AG04450 (cell line): ENCODE results near the gene RNF181. TPM values are rescaled to one million over a fixed set of nuclear protein-coding genes. Genes with fewer than 3 reads are reported as not detected.

Experiments
- CTCF ChIA-PET: fragments of 300-600, 350-600 bp; formaldehyde crosslinking; extraction: SDS; loops from one replicate; lab custom pipeline; 2022; ENCODE audit warnings: antibody characterized with exemption, inconsistent platforms; lab: Charles Lee
- POLR2A ChIA-PET: fragments of 350-600 bp; formaldehyde crosslinking; extraction: SDS; loops from one replicate; lab custom pipeline; 2021; ENCODE audit warnings: antibody characterized with exemption, inconsistent platforms; lab: Yijun Ruan, JAX
- DNase-seq: peaks from one replicate; pipeline ENCODE4 v3.0.0-alpha.2; 2011; ENCODE audit warnings: low read depth, low spot score
- H3K27ac ChIP-seq: one replicate; pipeline ENCODE4 v1.5.1; 2012; ENCODE audit warnings: low read depth, low read length, control low read depth
- H3K27me3 ChIP-seq: one replicate; pipeline ENCODE4 v1.6.0; 2012; ENCODE audit warnings: low read length; ENCODE audit not compliant: control insufficient read depth, insufficient read depth
- H3K4me3 ChIP-seq: 2 replicates; pipeline ENCODE4 v1.5.1; 2011; ENCODE audit warnings: mild to moderate bottlenecking, low read depth, low read length, control low read depth
- H3K9me3 ChIP-seq: 2 replicates; pipeline ENCODE4 v1.5.1; 2012; ENCODE audit warnings: low read length; ENCODE audit not compliant: control insufficient read depth, insufficient read depth
- CTCF ChIP-seq: IDR thresholded peaks from 2 replicates; pipeline ENCODE4 v1.5.1; 2011; ENCODE audit warnings: low read depth, low read length, control low read depth, inconsistent platforms
- polyA plus RNA-seq: library from polyadenylated mRNA; depleted of rRNA; stranded (reverse); fragments of >200 nt; gene quantifications from 2 replicates; pipeline ENCODE4 v1.2.3, GENCODE V29; 2011

Gene RNF181
- polyA plus RNA-seq, 1 experiment = 260 TPM

DNA sequence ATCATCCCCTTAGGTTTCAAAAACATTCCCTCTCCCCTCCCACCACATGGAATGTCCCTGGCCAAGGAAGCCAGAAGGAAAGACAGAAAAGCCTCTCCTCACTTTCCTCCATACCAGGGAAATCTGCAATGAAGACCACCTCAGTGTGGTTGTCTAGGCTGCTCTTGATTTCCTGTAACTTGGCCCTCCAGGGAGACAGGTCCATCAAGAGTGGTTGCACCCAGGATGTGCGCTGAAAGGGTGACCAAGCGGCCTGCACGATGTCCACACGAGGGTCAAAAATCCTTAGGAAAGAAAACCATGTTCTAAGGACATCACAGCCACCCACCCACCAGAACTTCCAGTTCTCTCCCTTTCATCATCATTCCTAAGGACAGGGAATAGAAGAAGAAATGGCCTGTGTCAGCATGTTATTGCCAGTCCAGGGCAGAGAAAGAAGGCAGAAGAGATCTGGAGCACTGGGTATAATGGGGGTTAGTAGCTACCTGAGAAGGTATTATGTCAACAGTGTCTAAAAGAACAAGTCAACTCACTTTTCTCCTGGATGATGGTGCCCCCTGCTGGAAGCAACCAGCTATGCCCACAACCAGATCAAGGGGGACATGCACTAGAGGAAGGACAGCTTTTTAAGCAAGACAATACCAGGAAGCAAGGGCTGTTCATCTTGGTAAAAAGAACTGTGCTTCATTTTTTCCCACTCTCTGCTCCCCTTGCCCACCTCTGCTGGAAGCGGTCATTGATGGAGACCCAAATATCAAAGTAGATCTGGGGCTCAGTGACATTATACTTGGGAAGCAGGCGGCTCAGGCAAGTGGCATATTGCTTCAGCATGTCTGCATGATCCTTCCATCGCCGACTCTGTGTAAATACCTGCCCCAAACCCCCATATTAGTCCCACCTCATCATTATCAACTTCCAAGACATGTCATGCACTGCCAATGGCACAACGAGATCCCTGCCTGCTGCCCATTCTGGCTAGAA is 43.6 kb upstream of the RNF181 start:
- no peak overlapping the region for H3K27ac ChIP-seq
- DNase-seq = no peak
- peak; percentile 93 for TF ChIP-seq CTCF
- H3K27me3 ChIP-seq = no peaks in the 10 kb centered on the region
- ChIA-PET CTCF (interaction anchor here (0.5 to 6.6 kb wide), 30 partner anchors 8 to 251 kb away, joined by 3 to 124 read pairs (median 4); partner anchors contain the start of genes ELMOD3, GGCX, MAT2A and RETSAT), POLR2A (interaction anchor here (0.5 to 6.3 kb wide), 11 partner anchors 9 to 525 kb away, joined by 3 to 172 read pairs (median 5); partner anchors contain the start of genes ELMOD3, GGCX, MAT2A and RETSAT)
- H3K4me3 ChIP-seq = no peak overlapping the region
- no peaks in the 10 kb centered on the region for H3K9me3 ChIP-seq

GRCh38 chr2:85553184-85553583 is 42.4 kb upstream of the RNF181 start:
- no peaks in the 10 kb centered on the region for H3K9me3 ChIP-seq
- ChIA-PET POLR2A (interaction anchor here (0.7 kb wide), 1 partner anchor 115 kb away, joined by 3 read pairs; no protein-coding TSS in a partner anchor), CTCF (interaction anchor here (1.1 to 6.6 kb wide), 4 partner anchors 13 to 132 kb away, joined by 3 to 124 read pairs (median 28); partner anchors contain the start of genes MAT2A and SH2D6)
- DNase-seq = no peak
- no peaks in the 10 kb centered on the region for H3K27me3 ChIP-seq
- no peak for TF ChIP-seq CTCF
- H3K4me3 ChIP-seq = no peak overlapping the region
- no peak overlapping the region for H3K27ac ChIP-seq

DNA sequence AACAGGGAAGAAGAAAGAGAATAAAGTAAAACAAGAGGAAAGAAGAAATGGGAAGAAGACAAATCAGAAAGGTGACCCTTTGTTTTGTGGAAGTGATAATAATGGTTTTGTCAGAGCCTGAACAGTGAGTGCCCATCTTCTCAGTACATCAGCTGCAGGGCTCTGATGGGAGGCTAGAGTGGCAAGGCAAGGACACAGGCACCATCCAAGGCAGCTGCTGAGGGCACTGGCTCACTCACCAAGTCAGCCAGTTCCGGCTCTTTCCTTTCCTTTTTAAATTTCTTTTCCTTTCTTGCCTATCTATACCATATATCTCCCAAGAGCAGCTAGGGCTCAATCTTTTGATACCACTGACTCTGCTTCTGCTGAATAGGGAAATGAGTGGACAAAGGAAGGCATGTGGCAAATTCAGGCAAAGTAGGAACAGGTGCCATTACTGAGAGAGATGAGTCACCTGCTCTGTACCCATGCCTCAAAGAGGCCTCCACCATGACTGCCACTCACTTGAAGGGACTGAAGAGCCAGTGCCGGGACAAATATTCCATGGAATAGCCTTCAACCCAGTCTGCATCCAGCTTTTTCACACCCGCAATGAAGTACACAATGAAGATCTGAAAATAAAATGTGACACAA is 40.4 kb upstream of the RNF181 start:
- CTCF ChIA-PET = interaction anchor here (1.4 kb wide), 1 partner anchor 202 kb away, joined by 3 read pairs; no protein-coding TSS in a partner anchor
- POLR2A ChIA-PET = no interaction called here
- no peaks in the 10 kb centered on the region for H3K9me3 ChIP-seq
- TF ChIP-seq CTCF = no peak
- no peaks in the 10 kb centered on the region for H3K27me3 ChIP-seq
- no peak overlapping the region for H3K4me3 ChIP-seq
- H3K27ac ChIP-seq = no peak overlapping the region
- DNase-seq = no peak

DNA sequence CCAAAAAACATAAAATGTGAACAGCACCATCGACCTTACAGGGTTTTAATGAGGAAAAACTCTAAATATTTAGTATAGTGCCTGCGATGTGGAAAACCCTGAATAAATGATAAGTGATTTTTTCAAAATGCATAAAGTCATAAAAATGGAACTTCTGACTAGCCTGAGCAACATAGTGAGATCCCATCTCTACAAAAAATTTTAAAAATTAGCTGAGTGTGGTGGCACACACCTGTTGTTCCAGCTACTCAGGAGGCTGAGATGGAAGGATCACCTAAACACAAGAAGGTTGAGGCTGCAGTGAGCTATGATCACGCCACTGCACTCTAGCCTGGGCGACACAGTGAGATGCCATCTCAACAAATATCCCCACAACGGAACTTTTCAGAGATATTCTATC is 38.4 kb upstream of the RNF181 start:
- no peak for TF ChIP-seq CTCF
- Histone ChIP-seq H3K27me3 (no peaks in the 10 kb centered on the region), H3K27ac (no peak overlapping the region), H3K9me3 (no peaks in the 10 kb centered on the region), H3K4me3 (no peak overlapping the region)
- no peak for DNase-seq
- POLR2A ChIA-PET = interaction anchor here (1.3 to 1.6 kb wide), 3 partner anchors 11 to 18 kb away, joined by 3 to 6 read pairs (median 4); partner anchors contain the start of gene MAT2A
- CTCF ChIA-PET = interaction anchor here (1.1 to 1.4 kb wide), 2 partner anchors 136 to 202 kb away, joined by 3 to 4 read pairs; partner anchors contain the start of genes ELMOD3 and RETSAT
